ENCODE data around the gene STAM2.
A peak's percentile ranks its signal among the peaks of the same experiment; 100 is the strongest.

Gene STAM2

DNA sequence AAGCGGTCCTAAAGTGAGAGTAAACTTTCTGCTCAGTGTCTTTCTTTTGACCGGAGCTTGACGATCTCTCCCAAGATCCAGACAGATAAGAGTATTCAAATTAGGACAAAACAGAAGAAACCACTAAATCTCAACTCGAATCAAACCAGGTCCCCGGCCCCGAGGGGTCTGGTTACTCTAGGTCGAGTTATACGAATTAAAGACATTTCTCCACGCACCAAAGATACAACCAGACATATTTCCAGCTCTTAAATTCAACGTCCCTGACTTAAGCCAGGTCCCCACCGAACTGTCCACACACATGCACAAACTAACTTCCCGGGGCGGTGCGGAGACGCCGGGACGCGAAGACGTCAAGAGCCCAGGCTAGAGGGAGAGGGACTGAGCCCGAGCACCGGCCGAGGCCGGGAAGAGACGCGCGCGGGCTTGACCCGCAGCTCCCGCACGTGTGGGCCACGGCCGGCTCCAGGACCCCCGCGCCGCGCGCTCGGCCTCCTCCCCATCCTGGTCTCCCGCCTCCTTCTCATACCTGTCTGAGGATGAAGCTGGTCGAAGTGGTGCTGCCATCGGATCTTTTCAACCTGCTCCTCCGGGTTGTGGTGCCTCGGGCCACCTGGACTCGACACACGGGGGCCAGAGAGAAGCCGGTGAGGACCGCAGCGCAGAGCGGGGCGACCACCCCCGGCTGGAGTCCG is 77.6 kb downstream of the STAM2 start:
- H3K36me3 ChIP-seq (ENCODE audit: control insufficient read depth, insufficient read depth, low read length): no peaks in the 10 kb centered on the region
- no peaks in the 10 kb centered on the region for H3K79me2 ChIP-seq
- no peaks in the 10 kb centered on the region for H3K9me3 ChIP-seq (ENCODE audit: control insufficient read depth, low read length)
- peaks cover 3% of the 10 kb centered on the region for H3K4me1 ChIP-seq
- no peak overlapping the region for H3K9ac ChIP-seq
- TF ChIP-seq, protein P1, sequence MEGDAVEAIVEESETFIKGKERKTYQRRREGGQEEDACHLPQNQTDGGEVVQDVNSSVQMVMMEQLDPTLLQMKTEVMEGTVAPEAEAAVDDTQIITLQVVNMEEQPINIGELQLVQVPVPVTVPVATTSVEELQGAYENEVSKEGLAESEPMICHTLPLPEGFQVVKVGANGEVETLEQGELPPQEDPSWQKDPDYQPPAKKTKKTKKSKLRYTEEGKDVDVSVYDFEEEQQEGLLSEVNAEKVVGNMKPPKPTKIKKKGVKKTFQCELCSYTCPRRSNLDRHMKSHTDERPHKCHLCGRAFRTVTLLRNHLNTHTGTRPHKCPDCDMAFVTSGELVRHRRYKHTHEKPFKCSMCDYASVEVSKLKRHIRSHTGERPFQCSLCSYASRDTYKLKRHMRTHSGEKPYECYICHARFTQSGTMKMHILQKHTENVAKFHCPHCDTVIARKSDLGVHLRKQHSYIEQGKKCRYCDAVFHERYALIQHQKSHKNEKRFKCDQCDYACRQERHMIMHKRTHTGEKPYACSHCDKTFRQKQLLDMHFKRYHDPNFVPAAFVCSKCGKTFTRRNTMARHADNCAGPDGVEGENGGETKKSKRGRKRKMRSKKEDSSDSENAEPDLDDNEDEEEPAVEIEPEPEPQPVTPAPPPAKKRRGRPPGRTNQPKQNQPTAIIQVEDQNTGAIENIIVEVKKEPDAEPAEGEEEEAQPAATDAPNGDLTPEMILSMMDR (IDR thresholded peaks at IDR 0.05): no peak
- no peaks in the 10 kb centered on the region for H3K27me3 ChIP-seq (ENCODE audit: control insufficient read depth, insufficient read depth, low read length)
- peak overlapping the region; percentile 64 for H3K4me2 ChIP-seq (ENCODE audit: low read length)
- H3K4me3 ChIP-seq (ENCODE audit: low read depth, low read length): peak overlapping the region; percentile 53
- no peak overlapping the region for H3K27ac ChIP-seq
- H2AFZ ChIP-seq: peak overlapping the region; percentile 80

DNA sequence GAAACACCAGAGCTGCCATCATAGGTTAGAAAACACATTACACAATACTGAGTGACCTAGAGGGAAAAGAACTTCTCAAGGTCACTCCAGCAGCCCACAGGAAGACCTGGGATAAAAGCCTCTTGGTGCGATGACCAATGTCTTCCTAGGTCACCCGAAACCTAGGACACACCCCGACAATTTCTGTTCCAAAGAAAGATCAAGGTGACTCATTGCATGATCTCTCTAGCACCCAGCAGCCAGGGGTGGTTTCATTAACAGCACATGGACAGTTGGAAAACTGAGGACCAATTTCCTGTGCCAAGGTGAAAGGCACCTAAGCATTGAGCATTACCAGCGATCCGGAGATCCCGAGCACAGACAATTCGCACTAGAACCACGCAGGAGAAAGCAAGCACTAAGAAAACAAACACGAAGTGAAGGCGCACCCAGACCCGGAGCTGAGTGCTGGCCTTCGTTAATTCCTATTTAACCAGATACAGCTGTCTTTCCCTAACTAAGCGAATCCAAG is 78.2 kb downstream of the STAM2 start:
- no peaks in the 10 kb centered on the region for H3K36me3 ChIP-seq (ENCODE audit: control insufficient read depth, insufficient read depth, low read length)
- H3K79me2 ChIP-seq: no peaks in the 10 kb centered on the region
- TF ChIP-seq, protein P1 (IDR thresholded peaks at IDR 0.05): no peak
- peak overlapping the region; percentile 64 for H3K4me2 ChIP-seq (ENCODE audit: low read length)
- no peak overlapping the region for H3K27ac ChIP-seq
- H3K27me3 ChIP-seq (ENCODE audit: control insufficient read depth, insufficient read depth, low read length): no peaks in the 10 kb centered on the region
- peaks cover 3% of the 10 kb centered on the region for H3K4me1 ChIP-seq
- H3K4me3 ChIP-seq (ENCODE audit: low read depth, low read length): peak overlapping the region; percentile 53
- H3K9ac ChIP-seq: no peak overlapping the region
- peak overlapping the region; percentile 80 for H2AFZ ChIP-seq
- no peaks in the 10 kb centered on the region for H3K9me3 ChIP-seq (ENCODE audit: control insufficient read depth, low read length)

DNA sequence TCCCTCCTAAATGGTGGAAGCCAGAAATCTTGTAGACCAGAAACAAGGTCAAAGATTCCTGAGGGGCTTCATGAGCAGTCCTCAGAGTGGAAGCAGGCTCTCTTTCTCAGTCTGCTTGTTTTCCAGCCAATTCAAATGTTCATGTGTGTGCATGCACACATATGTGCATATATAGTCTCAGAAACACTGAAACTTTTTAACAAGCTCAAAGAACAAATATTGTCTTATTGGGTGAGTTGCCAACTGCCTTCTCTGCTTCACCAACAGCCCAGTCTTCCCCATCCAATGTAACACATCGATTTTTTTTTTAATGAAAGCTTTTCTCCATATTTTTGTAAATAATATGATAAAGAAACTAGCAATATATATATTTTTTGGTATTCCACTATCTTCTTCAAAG is 80.4 kb downstream of the STAM2 start:
- Histone ChIP-seq H3K9ac (no peak overlapping the region), H3K27me3 (ENCODE audit: control insufficient read depth, insufficient read depth, low read length) (no peaks in the 10 kb centered on the region), H3K36me3 (ENCODE audit: control insufficient read depth, insufficient read depth, low read length) (no peaks in the 10 kb centered on the region), H3K9me3 (ENCODE audit: control insufficient read depth, low read length) (no peaks in the 10 kb centered on the region), H3K4me3 (ENCODE audit: low read depth, low read length) (no peak overlapping the region), H3K79me2 (no peaks in the 10 kb centered on the region), H3K4me2 (ENCODE audit: low read length) (no peak overlapping the region), H3K4me1 (peaks cover 3% of the 10 kb centered on the region), H2AFZ (no peak overlapping the region), H3K27ac (no peak overlapping the region)
- TF ChIP-seq, protein P1 (IDR thresholded peaks at IDR 0.05): no peak

DNA sequence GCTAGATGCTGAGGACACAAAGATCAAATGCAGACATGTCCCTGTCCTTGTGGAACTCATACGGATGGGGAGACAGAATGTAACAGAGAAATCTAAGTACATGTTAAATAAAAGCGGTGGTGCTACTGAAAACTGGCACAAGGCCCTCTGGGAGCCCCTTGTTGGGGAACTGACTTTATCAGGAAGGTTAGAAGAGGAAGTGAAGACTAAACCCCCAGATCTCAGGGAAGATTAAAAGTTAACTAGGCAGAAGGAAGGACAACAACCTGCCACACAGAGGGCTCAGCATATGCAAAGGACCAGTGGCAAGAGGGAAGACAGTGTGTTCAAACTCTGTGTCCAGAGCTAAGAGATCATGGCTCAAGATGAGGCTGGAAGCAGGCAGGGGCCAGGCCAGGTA is 81.5 kb downstream of the STAM2 start:
- H3K27ac ChIP-seq: no peak overlapping the region
- no peak overlapping the region for H3K4me3 ChIP-seq (ENCODE audit: low read depth, low read length)
- TF ChIP-seq, protein P1 (IDR thresholded peaks at IDR 0.05): no peak
- no peaks in the 10 kb centered on the region for H3K27me3 ChIP-seq (ENCODE audit: control insufficient read depth, insufficient read depth, low read length)
- no peaks in the 10 kb centered on the region for H3K36me3 ChIP-seq (ENCODE audit: control insufficient read depth, insufficient read depth, low read length)
- H3K4me1 ChIP-seq: peaks cover 3% of the 10 kb centered on the region
- H3K9ac ChIP-seq: no peak overlapping the region
- no peaks in the 10 kb centered on the region for H3K79me2 ChIP-seq
- no peaks in the 10 kb centered on the region for H3K9me3 ChIP-seq (ENCODE audit: control insufficient read depth, low read length)
- no peak overlapping the region for H2AFZ ChIP-seq
- H3K4me2 ChIP-seq (ENCODE audit: low read length): no peak overlapping the region

DNA sequence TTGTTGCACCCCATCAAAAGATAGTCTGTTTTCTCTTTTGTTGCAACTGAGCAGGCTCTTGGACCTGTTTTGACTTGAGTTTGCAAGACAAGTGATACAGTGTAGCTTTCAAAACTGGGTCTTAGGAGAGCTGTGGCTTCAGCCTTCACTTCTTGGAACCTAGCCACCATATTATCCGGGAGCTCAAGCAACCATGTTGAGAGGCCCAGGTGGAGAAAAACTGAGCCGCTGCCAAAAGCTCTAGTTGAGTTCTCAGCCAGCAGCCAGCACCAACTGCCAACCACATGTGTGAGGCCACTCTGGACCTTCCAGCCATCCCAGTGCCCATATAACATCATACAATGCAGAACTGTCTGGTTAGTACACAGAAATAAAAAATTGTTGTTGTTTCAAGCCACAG is 82.1 kb downstream of the STAM2 start:
- Histone ChIP-seq H3K36me3 (ENCODE audit: control insufficient read depth, insufficient read depth, low read length) (no peaks in the 10 kb centered on the region), H2AFZ (no peak overlapping the region), H3K4me3 (ENCODE audit: low read depth, low read length) (no peak overlapping the region), H3K4me1 (peaks cover 3% of the 10 kb centered on the region), H3K4me2 (ENCODE audit: low read length) (no peak overlapping the region), H3K9ac (no peak overlapping the region), H3K9me3 (ENCODE audit: control insufficient read depth, low read length) (no peaks in the 10 kb centered on the region), H3K27ac (no peak overlapping the region), H3K27me3 (ENCODE audit: control insufficient read depth, insufficient read depth, low read length) (no peaks in the 10 kb centered on the region), H3K79me2 (no peaks in the 10 kb centered on the region)
- TF ChIP-seq, protein P1 (IDR thresholded peaks at IDR 0.05): no peak

Measured in parathyroid adenoma (tissue), 2 donors.